ENCODE measurements around the gene OR7D2. TPM values are rescaled to one million over a fixed set of nuclear protein-coding genes. Genes with fewer than 3 reads are reported as not detected.
"Not testable (repeated sequence)": the region's sequence is repeated elsewhere in the genome, so short reads cannot be mapped to it uniquely, and the experiment has no call there.

Gene OR7D2
- polyA plus RNA-seq, 2 of the 4 experiments (the other 2 are of a cell fraction), result 0.03 TPM; not detected in 1

DNA sequence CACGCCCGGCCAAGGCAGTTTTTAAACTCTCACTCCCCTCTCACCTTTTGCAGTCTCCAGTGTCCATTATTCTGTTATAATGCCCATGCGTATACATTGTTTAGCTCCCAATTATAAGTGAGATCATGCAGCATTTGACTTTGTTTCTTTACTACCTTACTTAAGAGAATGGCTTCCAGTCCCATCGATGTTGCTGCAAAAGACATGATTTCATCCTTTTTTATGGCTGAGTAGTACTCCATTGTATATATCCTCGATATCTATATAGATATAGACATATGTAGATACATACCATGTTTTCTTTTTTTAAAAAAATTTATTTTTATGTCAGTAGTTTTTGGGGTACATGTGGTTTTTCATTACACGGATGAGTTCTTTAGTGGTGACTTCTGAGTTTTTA, 8.4 kb downstream of the OR7D2 start:
- no peaks in the 10 kb centered on the region for H3K4me1 ChIP-seq
- CTCF ChIA-PET, result no interaction called here
- ATAC-seq (no peak), DNase-seq (ENCODE audit: low read depth in 1 of 2, low spot score in 1 of 2) (no peak), FAIRE-seq (no peak)
- POLR2A ChIA-PET, result no interaction called here
- TF ChIP-seq FOSB (CRISPR knock-in tag; IDR thresholded peaks at IDR 0.05) (no peak), MAZ (IDR thresholded peaks at IDR 0.05; ENCODE audit: borderline replicate concordance, low read depth, low read length) (no peak), CEBPB (IDR thresholded peaks at IDR 0.05) (no peak)
- TF ChIP-seq, protein P1, sequence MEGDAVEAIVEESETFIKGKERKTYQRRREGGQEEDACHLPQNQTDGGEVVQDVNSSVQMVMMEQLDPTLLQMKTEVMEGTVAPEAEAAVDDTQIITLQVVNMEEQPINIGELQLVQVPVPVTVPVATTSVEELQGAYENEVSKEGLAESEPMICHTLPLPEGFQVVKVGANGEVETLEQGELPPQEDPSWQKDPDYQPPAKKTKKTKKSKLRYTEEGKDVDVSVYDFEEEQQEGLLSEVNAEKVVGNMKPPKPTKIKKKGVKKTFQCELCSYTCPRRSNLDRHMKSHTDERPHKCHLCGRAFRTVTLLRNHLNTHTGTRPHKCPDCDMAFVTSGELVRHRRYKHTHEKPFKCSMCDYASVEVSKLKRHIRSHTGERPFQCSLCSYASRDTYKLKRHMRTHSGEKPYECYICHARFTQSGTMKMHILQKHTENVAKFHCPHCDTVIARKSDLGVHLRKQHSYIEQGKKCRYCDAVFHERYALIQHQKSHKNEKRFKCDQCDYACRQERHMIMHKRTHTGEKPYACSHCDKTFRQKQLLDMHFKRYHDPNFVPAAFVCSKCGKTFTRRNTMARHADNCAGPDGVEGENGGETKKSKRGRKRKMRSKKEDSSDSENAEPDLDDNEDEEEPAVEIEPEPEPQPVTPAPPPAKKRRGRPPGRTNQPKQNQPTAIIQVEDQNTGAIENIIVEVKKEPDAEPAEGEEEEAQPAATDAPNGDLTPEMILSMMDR (IDR thresholded peaks at IDR 0.05), result no peak
- H3K27ac ChIP-seq, result no peak overlapping the region
- no peaks in the 10 kb centered on the region; the same call in 1 of the 3 replicates for H3K9me3 ChIP-seq
- no peak overlapping the region for H3K4me3 ChIP-seq
- WGBS (ENCODE audit: missing lambda C conversion rate), result 31% methylated on average over 6 of the region's 6 CpGs
- H3K4me2 ChIP-seq, result no peak overlapping the region

GRCh38 chr19:9189535-9189934, 10.8 kb downstream of the OR7D2 start:
- Histone ChIP-seq H3K4me2 (no peak overlapping the region), H3K27ac (no peak overlapping the region), H3K4me1 (no peaks in the 10 kb centered on the region), H3K9me3 (no peaks in the 10 kb centered on the region; the same call in 1 of the 3 replicates), H3K4me3 (no peak overlapping the region)
- 1% methylated on average over 7 of the region's 7 CpGs for WGBS (ENCODE audit: missing lambda C conversion rate)
- FAIRE-seq (no peak), DNase-seq (ENCODE audit: low read depth in 1 of 2, low spot score in 1 of 2) (no peak), ATAC-seq (no peak)
- CTCF ChIA-PET, result no interaction called here
- POLR2A ChIA-PET, result no interaction called here
- no peak for TF ChIP-seq CEBPB (IDR thresholded peaks at IDR 0.05)
- no peak for TF ChIP-seq CHD4 (IDR thresholded peaks at IDR 0.05; ENCODE audit: borderline replicate concordance)
- no peak for TF ChIP-seq TFCP2L1 (CRISPR knock-in tag; IDR thresholded peaks at IDR 0.05)
- TF ChIP-seq POLR2A (IDR thresholded peaks at IDR 0.05; ENCODE audit: low read length), result no peak
- TF ChIP-seq HDAC2 (IDR thresholded peaks at IDR 0.05), result no peak

GRCh38 chr19:9198044-9198443, 19.3 kb downstream of the OR7D2 start:
- H3K4me3 ChIP-seq; FAIRE-seq; H3K4me1 ChIP-seq; H3K4me2 ChIP-seq; H3K9me3 ChIP-seq; DNase-seq (ENCODE audit: low read depth in 1 of 2, low spot score in 1 of 2); POLR2A ChIA-PET; CTCF ChIA-PET; H3K27ac ChIP-seq; ATAC-seq: not testable (repeated sequence)
- no CpG with 5 or more reads among the region's 2 CpGs for WGBS (ENCODE audit: missing lambda C conversion rate)

DNA sequence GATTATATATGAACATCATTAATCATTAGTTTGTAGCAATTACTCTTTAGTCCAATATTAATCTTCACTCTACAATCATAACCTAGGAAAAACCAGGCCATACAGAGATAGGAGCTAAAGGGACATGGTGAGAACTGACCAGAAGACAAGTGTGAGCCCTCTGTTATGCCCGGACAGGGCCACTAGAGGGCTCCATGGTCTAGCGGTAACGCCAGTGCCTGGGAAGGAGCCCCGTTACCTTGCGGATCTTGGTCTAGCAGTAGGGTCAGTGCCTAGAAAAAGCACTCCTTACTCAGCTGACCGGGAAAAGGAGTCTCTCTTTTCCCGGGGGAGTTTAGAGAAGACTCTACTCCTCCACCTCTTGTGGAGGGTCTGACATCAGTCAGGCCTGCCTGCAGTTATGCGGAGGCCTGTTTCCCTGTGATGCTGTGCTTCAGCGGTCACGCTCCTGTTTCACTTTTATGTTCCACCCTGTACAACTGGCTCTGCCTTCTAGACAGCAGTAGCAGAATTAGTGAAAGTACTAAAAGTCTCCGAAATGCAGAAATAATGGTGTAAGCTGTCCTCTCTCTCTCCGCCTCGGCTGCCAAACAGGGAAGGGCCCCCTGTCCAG, 26.8 kb downstream of the OR7D2 start:
- FAIRE-seq, result no peak
- H3K9me3 ChIP-seq, result no peaks in the 10 kb centered on the region; the same call in 2 of the 3 replicates
- no peak for ATAC-seq
- ChIA-PET CTCF (interaction anchor here (0.9 kb wide), 1 partner anchor 590 kb away, joined by 4 read pairs; no protein-coding TSS in a partner anchor), POLR2A (no interaction called here)
- TF ChIP-seq EHF (CRISPR knock-in tag; IDR thresholded peaks at IDR 0.05) (no peak), SMC3 (IDR thresholded peaks at IDR 0.05) (peak; percentile 31; the same call in 1 of the 3 replicates), ESRRA (IDR thresholded peaks at IDR 0.05; ENCODE audit: borderline replicate concordance, low read length) (no peak), TFCP2L1 (CRISPR knock-in tag; IDR thresholded peaks at IDR 0.05) (no peak), SREBF2 (IDR thresholded peaks at IDR 0.05) (no peak), RNF2 (IDR thresholded peaks at IDR 0.05; ENCODE audit: borderline replicate concordance, low read depth) (no peak), KDM5A (IDR thresholded peaks at IDR 0.05) (no peak), RAD21 (conservative IDR thresholded peaks at IDR 0.05 in 1 of 2, IDR thresholded peaks at IDR 0.05 in 1 of 2) (peak; percentile 50 to 64; a peak in 3 of 5 replicates), MAZ (IDR thresholded peaks at IDR 0.05; ENCODE audit: borderline replicate concordance, low read depth, low read length) (no peak), MAFK (IDR thresholded peaks at IDR 0.05; ENCODE audit: partially characterized antibody) (no peak), CHD2 (IDR thresholded peaks at IDR 0.05; ENCODE audit: low read length, partially characterized antibody) (no peak), HDAC2 (IDR thresholded peaks at IDR 0.05) (no peak)
- TF ChIP-seq, protein P1 (IDR thresholded peaks at IDR 0.05), result peak; percentile 36
- TF ChIP-seq, protein P2, sequence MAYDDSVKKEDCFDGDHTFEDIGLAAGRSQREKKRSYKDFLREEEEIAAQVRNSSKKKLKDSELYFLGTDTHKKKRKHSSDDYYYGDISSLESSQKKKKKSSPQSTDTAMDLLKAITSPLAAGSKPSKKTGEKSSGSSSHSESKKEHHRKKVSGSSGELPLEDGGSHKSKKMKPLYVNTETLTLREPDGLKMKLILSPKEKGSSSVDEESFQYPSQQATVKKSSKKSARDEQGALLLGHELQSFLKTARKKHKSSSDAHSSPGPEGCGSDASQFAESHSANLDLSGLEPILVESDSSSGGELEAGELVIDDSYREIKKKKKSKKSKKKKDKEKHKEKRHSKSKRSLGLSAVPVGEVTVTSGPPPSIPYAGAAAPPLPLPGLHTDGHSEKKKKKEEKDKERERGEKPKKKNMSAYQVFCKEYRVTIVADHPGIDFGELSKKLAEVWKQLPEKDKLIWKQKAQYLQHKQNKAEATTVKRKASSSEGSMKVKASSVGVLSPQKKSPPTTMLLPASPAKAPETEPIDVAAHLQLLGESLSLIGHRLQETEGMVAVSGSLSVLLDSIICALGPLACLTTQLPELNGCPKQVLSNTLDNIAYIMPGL (CRISPR knock-in tag; IDR thresholded peaks at IDR 0.05; ENCODE audit: borderline replicate concordance), result no peak
- H3K4me1 ChIP-seq, result no peaks in the 10 kb centered on the region
- no peak overlapping the region for H3K4me2 ChIP-seq
- H3K4me3 ChIP-seq, result no peak overlapping the region
- DNase-seq (ENCODE audit: low read depth in 1 of 2, low spot score in 1 of 2), result peak; percentile 1 to 32
- 60% methylated on average over 8 of the region's 13 CpGs for WGBS (ENCODE audit: missing lambda C conversion rate)
- no peak overlapping the region for H3K27ac ChIP-seq

All from A549 (cell line).